Measurements from ENCODE around the gene IL11. TPM values are rescaled to one million over a fixed set of nuclear protein-coding genes. Genes with fewer than 3 reads are reported as not detected.

Gene IL11
- total and polyA plus RNA-seq, 8 donors: 1.0 to 17.4 (median 1.3) TPM; not detected in 3

DNA sequence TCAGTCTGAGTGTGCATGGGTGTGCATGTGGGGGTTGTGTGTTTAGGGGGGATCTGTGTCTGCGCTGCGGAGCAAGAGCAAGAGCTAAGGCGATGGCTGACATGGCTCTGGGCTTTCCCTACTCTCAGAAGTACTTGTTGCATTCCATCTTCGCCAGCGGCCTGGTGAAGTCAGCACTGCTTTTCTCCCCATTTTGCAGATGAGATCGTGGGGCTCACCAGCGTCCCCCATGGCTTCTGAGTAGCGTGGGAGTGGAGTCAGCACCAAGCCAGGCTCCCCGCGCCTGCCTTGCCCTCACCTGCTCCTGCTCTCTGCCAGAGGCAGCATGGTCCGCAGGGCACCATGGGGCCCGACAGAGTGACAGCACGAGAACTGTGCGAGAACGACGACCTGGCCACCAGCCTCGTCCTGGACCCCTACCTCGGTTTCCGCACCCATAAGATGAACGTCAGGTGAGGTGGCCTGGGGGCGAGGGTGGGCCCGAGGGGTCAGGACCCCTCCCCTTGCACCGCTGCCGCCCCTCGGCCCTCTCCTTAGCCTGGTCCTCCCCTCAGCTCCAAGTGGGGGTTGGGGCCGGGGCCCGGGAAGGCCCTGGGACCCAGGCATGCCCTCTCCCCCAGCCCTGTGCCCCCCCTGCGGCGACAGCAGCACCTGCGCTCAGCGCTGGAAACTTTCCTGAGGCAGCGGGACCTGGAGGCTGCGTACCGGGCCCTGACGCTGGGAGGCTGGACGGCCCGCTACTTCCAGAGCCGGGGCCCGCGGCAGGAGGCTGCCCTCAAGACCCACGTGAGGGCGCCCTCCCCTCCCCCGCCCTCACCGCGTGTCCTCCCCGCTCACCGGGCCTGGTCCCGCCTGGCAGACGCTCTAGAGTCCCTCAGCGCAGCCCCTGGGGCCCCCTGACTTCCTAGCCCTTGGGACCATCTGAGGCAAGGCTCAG, 28.4 kb downstream of the IL11 start:
- Histone ChIP-seq H3K4me1 (peaks cover 17 to 47% (median 42%) of the 10 kb centered on the region in 4 donors), H3K27ac (no peak overlapping the region), H3K27me3 (no peaks in the 10 kb centered on the region), H3K36me3 (peaks cover 16 to 45% (median 33%) of the 10 kb centered on the region in 4 donors), H3K9me3 (no peaks in the 10 kb centered on the region), H3K4me3 (peak overlapping the region; percentile 65 to 89 (median 78))
- 80 to 90% (median 88%) methylated on average over 18 to 50 of the region's 50 CpGs for WGBS, 5 donors
- intact Hi-C loops (cut with DNase I; ENCODE audit: low total_unique reads): no loop called here
- TF ChIP-seq POLR2A (IDR thresholded peaks at IDR 0.05) (no peak), POLR2AphosphoS5 (IDR thresholded peaks at IDR 0.05) (no peak), EP300 (IDR thresholded peaks at IDR 0.05) (no peak)
- TF ChIP-seq, protein P1, sequence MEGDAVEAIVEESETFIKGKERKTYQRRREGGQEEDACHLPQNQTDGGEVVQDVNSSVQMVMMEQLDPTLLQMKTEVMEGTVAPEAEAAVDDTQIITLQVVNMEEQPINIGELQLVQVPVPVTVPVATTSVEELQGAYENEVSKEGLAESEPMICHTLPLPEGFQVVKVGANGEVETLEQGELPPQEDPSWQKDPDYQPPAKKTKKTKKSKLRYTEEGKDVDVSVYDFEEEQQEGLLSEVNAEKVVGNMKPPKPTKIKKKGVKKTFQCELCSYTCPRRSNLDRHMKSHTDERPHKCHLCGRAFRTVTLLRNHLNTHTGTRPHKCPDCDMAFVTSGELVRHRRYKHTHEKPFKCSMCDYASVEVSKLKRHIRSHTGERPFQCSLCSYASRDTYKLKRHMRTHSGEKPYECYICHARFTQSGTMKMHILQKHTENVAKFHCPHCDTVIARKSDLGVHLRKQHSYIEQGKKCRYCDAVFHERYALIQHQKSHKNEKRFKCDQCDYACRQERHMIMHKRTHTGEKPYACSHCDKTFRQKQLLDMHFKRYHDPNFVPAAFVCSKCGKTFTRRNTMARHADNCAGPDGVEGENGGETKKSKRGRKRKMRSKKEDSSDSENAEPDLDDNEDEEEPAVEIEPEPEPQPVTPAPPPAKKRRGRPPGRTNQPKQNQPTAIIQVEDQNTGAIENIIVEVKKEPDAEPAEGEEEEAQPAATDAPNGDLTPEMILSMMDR (IDR thresholded peaks at IDR 0.05): no peak
- no peak for DNase-seq

DNA sequence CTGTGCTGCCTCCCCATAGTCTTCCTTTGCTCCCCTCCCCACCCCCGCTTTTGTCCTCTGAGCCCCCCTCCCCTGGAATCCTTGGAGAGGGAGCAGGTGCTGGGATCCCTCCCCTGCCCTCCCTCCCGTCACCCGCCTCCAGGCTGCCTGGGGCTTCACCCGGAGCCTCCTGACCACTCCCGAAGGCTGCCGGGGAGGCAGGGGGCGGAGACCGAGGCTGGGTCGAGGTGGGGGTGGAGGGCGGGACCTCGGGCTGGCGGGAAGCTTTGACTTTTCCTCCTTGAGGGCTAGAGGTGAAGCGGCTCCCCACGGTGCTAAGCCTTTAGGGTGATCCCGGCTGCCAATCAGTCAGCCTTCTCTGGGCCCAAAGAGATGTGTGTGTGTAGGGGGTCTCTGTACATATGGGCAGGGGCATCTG, 29.1 kb downstream of the IL11 start:
- Histone ChIP-seq H3K9me3 (no peaks in the 10 kb centered on the region), H3K27me3 (no peaks in the 10 kb centered on the region), H3K4me1 (peaks cover 17 to 44% (median 41%) of the 10 kb centered on the region in 4 donors), H3K27ac (peak overlapping the region in 4 of 5 donors; percentile 95 to 97 (median 96)), H3K36me3 (peaks cover 12 to 39% (median 26%) of the 10 kb centered on the region in 4 donors), H3K4me3 (peak overlapping the region; percentile 65 to 89 (median 78))
- peak; percentile 77 to 94 for DNase-seq
- TF ChIP-seq EP300 (IDR thresholded peaks at IDR 0.05): no peak
- TF ChIP-seq POLR2AphosphoS5 (IDR thresholded peaks at IDR 0.05): no peak
- TF ChIP-seq POLR2A (IDR thresholded peaks at IDR 0.05): no peak
- TF ChIP-seq, protein P1 (IDR thresholded peaks at IDR 0.05): no peak
- intact Hi-C loops (cut with DNase I; ENCODE audit: low total_unique reads): no loop called here
- 0 to 8% (median 3%) methylated on average over 9 to 15 of the region's 15 CpGs for WGBS, 5 donors

GRCh38 chr19:55340784-55341147, 29.5 kb downstream of the IL11 start:
- peaks cover 12 to 39% (median 25%) of the 10 kb centered on the region in 4 donors for H3K36me3 ChIP-seq
- H3K27me3 ChIP-seq: no peaks in the 10 kb centered on the region
- TF ChIP-seq POLR2AphosphoS5 (IDR thresholded peaks at IDR 0.05) (no peak), POLR2A (IDR thresholded peaks at IDR 0.05) (no peak)
- TF ChIP-seq, protein P1 (IDR thresholded peaks at IDR 0.05): no peak
- intact Hi-C loops (cut with DNase I; ENCODE audit: low total_unique reads): no loop called here
- peak in 1 of 2 donors; percentile 76 for DNase-seq
- WGBS, 5 donors: 0 to 3% (median 1%) methylated on average over 21 to 24 of the region's 24 CpGs
- H3K4me1 ChIP-seq: peaks cover 17 to 40% (median 37%) of the 10 kb centered on the region in 4 donors
- no peaks in the 10 kb centered on the region for H3K9me3 ChIP-seq
- H3K27ac ChIP-seq: peak overlapping the region; percentile 71 to 97 (median 96)
- H3K4me3 ChIP-seq: peak overlapping the region; percentile 65 to 89 (median 78)

DNA sequence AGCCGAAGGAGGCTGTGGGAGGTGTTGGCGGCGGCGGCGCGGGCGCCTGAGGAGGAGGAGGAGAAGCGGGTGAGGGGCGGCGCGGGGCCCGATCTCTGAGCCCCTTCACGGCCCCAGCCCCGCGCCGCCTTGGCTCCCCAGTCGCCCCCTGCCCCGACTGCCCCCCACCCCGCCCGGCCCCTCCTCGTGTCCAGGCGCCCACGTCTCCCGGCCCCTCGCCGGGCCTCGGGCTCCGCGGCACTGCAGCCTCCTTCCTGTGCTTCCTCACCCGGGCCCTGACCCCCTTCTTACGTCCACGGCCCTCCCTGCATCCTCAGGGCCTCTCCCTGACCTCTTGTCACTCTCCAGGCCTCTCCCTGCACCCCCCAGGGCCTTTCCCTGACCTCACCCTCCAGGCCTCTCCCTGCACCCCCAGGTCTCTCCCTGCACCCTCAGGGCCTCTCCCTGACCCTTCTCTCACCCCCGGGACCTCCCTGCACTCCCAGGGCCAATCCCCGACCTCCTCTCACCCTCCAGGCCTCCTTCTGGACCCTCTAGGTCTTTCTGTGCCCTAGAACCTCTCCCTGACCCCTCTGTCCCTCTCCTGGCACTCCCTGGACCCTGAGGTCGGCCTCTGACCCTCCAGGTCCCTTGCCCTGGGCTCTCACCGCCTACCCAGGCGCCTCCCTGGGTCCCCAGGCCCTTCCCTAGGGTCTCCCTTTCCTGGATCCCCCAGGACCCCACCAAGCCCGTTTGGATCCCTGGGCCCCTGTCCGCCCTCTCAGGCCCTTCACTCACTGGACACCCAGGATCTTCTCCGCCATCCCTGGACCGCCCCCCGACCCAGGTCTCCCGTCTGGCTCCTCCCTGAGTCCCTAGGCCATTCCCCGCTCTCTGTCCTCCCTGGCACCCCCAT, 30.1 kb downstream of the IL11 start:
- DNase-seq: peak in 1 of 2 donors; percentile 76

More for the DNA sequence above, 30.1 kb downstream of the IL11 start:
- intact Hi-C loops (cut with DNase I; ENCODE audit: low total_unique reads): no loop called here
- Histone ChIP-seq H3K27ac (peak overlapping the region; percentile 71 to 97 (median 96)), H3K4me3 (peak overlapping the region; percentile 65 to 89 (median 78)), H3K4me1 (peaks cover 17 to 36% (median 32%) of the 10 kb centered on the region in 4 donors), H3K36me3 (peaks cover 12 to 34% (median 25%) of the 10 kb centered on the region in 4 donors), H3K27me3 (peaks cover 0 to under 1% (median 0%) of the 10 kb centered on the region in 3 donors), H3K9me3 (no peaks in the 10 kb centered on the region)
- TF ChIP-seq POLR2AphosphoS5 (IDR thresholded peaks at IDR 0.05): peak in 2 of 3 donors; percentile 96 to 99
- peak in 2 of 4 donors; percentile 79 to 93 for TF ChIP-seq POLR2A (IDR thresholded peaks at IDR 0.05)
- TF ChIP-seq, protein P1 (IDR thresholded peaks at IDR 0.05): no peak
- 2 to 4% (median 2%) methylated on average over 19 to 44 of the region's 44 CpGs for WGBS, 5 donors

Data from stomach (tissue), 9 donors.